ENCODE data around the gene SNAP47. TPM values are rescaled to one million over a fixed set of nuclear protein-coding genes. Genes with fewer than 3 reads are reported as not detected.

The SNAP47 gene
- polyA plus RNA-seq, 2 of the 4 experiments (the other 2 are of a cell fraction) = 29.6 to 39.5 TPM

DNA sequence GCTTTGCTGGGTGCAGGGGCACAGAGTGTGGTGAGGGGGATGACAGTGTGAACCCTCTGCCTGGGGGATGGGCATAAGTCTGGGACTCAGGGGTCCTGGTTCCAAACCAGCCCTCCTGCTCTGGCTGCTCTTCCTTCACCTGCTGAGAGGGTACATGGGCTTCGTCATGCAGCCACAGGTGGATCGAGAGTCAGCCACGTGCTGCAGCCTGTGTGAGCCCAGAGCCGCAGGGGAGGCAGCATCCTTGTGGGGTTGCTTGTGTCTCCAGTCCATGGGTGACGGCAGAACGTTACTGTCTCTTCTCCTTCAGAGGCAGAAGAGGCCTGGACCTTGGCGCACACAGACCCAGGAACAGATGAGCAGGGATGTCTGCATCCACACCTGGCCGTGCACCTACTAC is 12.1 kb downstream of the SNAP47 start:
- WGBS (ENCODE audit: missing lambda C conversion rate) = 82% methylated on average over 4 of the region's 8 CpGs
- TF ChIP-seq NPAS2 (CRISPR knock-in tag; IDR thresholded peaks at IDR 0.05; ENCODE audit: borderline replicate concordance) (no peak), CBX8 (IDR thresholded peaks at IDR 0.05) (no peak), EP300 (IDR thresholded peaks at IDR 0.05) (no peak), KDM1A (IDR thresholded peaks at IDR 0.05; ENCODE audit: low read depth) (no peak), BHLHE40 (IDR thresholded peaks at IDR 0.05; ENCODE audit: low read depth, low read length) (no peak), MAZ (IDR thresholded peaks at IDR 0.05; ENCODE audit: borderline replicate concordance, low read depth, low read length) (no peak), RNF2 (IDR thresholded peaks at IDR 0.05; ENCODE audit: borderline replicate concordance, low read depth) (no peak), JUN (IDR thresholded peaks at IDR 0.05) (no peak), POLR2A (IDR thresholded peaks at IDR 0.05; ENCODE audit: low read length) (no peak), CEBPB (IDR thresholded peaks at IDR 0.05) (no peak), HDAC2 (IDR thresholded peaks at IDR 0.05) (no peak)
- TF ChIP-seq, protein P1, sequence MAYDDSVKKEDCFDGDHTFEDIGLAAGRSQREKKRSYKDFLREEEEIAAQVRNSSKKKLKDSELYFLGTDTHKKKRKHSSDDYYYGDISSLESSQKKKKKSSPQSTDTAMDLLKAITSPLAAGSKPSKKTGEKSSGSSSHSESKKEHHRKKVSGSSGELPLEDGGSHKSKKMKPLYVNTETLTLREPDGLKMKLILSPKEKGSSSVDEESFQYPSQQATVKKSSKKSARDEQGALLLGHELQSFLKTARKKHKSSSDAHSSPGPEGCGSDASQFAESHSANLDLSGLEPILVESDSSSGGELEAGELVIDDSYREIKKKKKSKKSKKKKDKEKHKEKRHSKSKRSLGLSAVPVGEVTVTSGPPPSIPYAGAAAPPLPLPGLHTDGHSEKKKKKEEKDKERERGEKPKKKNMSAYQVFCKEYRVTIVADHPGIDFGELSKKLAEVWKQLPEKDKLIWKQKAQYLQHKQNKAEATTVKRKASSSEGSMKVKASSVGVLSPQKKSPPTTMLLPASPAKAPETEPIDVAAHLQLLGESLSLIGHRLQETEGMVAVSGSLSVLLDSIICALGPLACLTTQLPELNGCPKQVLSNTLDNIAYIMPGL (CRISPR knock-in tag; IDR thresholded peaks at IDR 0.05; ENCODE audit: borderline replicate concordance) = no peak
- TF ChIP-seq, protein P2, sequence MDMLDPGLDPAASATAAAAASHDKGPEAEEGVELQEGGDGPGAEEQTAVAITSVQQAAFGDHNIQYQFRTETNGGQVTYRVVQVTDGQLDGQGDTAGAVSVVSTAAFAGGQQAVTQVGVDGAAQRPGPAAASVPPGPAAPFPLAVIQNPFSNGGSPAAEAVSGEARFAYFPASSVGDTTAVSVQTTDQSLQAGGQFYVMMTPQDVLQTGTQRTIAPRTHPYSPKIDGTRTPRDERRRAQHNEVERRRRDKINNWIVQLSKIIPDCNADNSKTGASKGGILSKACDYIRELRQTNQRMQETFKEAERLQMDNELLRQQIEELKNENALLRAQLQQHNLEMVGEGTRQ (IDR thresholded peaks at IDR 0.05) = no peak
- TF ChIP-seq, protein P3, sequence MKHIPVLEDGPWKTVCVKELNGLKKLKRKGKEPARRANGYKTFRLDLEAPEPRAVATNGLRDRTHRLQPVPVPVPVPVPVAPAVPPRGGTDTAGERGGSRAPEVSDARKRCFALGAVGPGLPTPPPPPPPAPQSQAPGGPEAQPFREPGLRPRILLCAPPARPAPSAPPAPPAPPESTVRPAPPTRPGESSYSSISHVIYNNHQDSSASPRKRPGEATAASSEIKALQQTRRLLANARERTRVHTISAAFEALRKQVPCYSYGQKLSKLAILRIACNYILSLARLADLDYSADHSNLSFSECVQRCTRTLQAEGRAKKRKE (CRISPR knock-in tag; IDR thresholded peaks at IDR 0.05; ENCODE audit: low read depth) = no peak
- TF ChIP-seq, protein P4, sequence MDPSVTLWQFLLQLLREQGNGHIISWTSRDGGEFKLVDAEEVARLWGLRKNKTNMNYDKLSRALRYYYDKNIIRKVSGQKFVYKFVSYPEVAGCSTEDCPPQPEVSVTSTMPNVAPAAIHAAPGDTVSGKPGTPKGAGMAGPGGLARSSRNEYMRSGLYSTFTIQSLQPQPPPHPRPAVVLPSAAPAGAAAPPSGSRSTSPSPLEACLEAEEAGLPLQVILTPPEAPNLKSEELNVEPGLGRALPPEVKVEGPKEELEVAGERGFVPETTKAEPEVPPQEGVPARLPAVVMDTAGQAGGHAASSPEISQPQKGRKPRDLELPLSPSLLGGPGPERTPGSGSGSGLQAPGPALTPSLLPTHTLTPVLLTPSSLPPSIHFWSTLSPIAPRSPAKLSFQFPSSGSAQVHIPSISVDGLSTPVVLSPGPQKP (IDR thresholded peaks at IDR 0.05; ENCODE audit: low read depth, low read length) = no peak

DNA sequence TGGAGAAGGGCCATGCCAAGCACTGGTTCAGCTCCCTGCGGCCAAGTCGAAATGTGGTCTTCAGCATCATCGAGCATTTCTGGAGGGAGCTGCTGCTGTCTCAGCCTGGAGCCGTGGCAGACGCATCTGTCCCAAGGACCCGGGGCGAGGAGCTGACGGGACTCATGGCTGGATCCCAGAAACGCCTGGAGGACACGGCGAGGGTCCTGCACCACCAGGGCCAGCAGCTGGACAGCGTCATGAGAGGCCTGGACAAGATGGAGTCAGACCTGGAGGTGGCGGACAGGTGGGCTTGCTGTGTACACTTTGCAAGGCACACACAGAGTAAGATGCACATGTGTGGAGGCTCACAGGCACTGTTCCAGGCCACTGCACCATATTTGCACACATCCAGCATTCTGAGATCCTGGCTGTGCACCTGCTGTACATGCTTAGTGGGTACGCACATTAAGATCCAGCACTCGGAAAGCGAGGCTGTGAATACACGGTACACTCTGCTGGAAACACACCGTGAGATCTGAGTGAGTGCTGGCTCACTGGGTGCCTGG is 12.8 kb downstream of the SNAP47 start:
- TF ChIP-seq, protein P2 (IDR thresholded peaks at IDR 0.05) = no peak
- TF ChIP-seq PHF8 (IDR thresholded peaks at IDR 0.05; ENCODE audit: borderline replicate concordance, low read depth) (no peak), FOXS1 (CRISPR knock-in tag; IDR thresholded peaks at IDR 0.05) (no peak), RFX5 (IDR thresholded peaks at IDR 0.05) (no peak), EP300 (IDR thresholded peaks at IDR 0.05) (no peak)
- Histone ChIP-seq H3K9me3 (no peaks in the 10 kb centered on the region), H3K4me1 (no peaks in the 10 kb centered on the region), H3K27ac (no peak overlapping the region), H3K4me2 (no peak overlapping the region), H3K4me3 (no peak overlapping the region)
- ATAC-seq (0 out of 6 replicates have a peak, but pooled peaks of 1 of the 2 experiments have one; percentile 16), DNase-seq (ENCODE audit: low read depth in 1 of 2, low spot score in 1 of 2) (no peak), FAIRE-seq (no peak)
- 97% methylated on average over 16 of the region's 18 CpGs for WGBS (ENCODE audit: missing lambda C conversion rate)
- ChIA-PET POLR2A (interaction anchor here (0.6 kb wide), 1 partner anchor 34 kb away, joined by 3 read pairs; no protein-coding TSS in a partner anchor), CTCF (no interaction called here)

More for the DNA sequence above, 12.1 kb downstream of the SNAP47 start:
- no peak for ATAC-seq
- Histone ChIP-seq H3K4me1 (no peaks in the 10 kb centered on the region), H3K9me3 (no peaks in the 10 kb centered on the region), H3K27ac (no peak overlapping the region), H3K4me2 (no peak overlapping the region), H3K4me3 (no peak overlapping the region)
- ChIA-PET POLR2A (interaction anchor here (0.6 kb wide), 1 partner anchor 35 kb away, joined by 3 read pairs; no protein-coding TSS in a partner anchor), CTCF (no interaction called here)
- no peak for FAIRE-seq
- DNase-seq (ENCODE audit: low read depth in 1 of 2, low spot score in 1 of 2) = no peak
